ENCODE results near the gene COL6A2.
"Not testable (repeated sequence)": the region's sequence is repeated elsewhere in the genome, so short reads cannot be mapped to it uniquely, and the experiment has no call there.

COL6A2 gene

DNA sequence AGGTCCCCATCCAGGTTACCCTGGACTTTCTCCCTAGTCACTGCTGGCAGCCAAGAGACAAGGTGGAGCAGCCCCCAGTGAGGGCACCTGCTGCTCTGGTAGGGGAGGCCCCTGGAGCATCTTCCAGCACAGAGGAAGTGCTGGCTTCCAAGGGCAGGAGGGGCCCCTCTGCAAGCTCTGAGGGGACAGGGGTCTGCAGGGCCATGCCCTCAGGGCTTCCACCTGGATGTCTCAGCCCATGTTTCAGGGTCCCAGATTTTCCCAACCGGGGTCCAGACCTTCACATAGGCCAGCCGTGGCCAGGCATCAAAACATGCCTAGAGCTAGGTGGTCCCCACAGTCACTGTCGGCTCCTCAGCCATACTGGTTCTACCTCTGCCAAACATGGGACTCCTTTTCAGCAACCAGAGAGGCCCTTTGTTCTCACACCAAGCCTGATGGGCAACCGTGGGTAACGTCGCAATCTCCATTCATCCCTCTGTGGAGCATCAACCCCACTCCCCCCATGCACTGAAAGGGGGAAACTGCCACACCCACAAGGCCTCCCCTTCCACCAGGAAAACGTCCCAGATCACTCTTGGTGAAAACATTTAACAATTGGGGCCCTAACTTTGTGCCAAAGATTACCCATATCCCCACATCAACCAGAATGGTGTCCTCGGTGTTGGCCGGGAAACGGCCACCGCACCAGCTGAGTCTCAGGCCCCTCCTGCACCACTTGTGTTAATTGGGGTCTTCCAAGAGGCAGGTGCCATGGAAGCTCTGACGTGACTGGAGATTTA lies 1.9 kb upstream of the COL6A2 start:
- no peak for DNase-seq

DNA sequence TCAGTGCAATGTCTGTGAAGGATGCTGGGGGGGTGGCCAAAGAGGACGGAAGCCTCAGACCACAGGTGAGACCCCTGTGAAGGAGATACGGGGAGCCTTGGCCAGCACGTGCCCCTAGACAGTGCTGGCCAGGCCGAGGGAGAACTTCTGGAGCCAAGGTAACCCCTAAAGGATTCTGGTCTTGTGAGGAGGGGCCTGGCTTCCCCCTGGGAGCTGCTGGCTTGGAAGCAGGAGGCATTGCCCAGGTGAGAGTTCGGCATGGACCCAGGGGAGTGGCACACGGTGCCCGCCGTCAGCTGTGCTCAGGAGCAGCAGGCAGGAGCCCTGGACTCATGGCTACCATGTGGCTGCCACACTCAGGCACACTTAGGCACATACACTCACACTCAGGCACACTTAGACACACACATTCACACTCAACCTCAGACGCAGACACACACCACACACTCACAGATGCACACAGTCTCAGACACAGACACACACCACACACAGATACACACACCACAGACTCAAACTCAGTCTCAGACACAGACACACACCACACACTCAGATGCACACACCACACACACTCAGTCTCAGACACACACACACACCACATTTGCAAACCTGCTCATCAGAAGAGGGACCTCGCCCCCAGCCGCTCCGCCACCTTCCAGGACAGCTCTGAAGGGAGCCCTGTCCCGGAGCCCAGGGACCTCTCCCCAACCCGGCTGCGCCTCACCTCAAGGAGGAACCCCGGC lies 1.1 kb upstream of the COL6A2 start:
- DNase-seq = no peak

DNA sequence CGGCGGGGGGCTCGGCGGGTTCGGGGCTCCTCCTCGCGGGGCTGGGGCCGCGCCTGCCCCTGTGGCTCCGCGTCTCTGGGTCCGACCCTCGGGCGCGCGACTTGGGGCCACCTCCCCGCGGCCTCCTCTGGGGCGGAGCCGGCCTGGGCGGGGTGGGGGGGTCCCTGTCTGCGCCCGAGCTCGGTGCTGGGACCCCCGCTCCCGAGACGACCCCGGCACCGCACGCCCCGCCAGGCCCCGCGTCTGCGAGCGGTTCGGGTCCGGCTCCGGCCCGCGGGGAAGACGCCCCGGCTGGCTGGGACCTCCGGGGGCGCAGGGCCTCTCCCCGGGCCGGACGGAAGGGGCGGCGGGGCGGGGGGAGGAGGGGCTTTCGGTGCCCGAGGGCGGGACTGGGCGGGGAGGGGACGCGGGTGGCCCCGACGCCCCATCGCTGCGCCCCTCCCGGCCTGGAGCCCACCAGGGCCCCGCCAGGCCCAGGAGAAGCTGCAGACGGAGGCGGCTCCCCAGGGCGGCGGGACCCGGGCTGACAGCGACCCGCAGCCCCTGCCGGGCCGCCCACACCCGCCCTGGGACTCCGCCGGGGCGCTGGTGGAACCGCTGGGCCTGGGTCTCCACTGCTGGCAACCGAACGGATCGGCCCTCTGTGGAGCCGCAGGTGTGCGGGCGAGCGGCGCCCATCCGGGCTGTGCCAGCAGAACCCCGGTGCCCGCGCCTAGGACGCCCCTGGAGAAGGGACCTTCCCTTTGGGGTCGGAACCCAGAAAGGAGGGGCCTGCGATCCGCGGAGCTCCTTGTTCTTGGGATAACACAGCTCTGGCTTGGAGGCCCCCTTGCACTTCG lies 610 bp downstream of the COL6A2 start:
- DNase-seq = no peak

DNA sequence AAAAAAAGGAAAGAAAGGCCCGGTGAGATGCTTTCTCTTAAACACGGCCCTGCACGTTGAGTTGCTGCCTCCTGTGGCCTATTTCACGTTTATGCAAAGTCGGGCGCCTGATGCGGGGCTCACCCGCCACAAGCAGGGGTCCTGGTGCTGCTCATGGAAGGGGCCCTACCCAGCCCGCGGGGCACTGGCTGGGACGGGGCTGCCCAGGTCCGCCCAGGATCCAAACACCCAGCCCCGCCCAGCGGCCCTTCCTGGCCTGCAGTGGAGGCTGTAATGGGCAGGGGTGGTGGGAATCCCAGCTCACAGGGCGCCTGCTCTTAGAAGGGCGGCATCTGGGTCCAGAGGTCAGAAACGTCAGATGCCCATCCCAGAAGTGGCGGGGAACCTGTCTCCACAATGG lies 1.6 kb downstream of the COL6A2 start:
- no peak for DNase-seq

DNA sequence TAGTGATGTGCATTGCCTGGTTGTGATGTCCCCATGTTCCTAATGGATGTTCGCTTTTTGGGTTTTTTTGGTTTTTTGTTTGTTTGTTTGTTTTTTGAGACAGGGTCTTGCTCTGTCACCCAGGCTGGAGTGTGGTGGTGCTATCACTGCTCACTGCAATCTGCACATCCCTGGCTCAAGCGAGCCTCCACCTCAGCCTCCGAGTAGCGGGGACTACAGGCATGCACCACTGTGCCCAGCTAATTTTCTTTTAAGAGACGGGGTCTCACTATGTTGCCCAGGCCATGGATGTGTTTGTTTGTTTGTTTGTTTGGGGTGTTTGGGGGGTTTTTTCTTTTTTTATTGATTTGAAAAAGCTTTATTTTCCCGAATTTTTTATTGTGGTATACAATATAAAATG lies 2.1 kb downstream of the COL6A2 start:
- DNase-seq = no peak

GRCh38 chr21:46100426-46100825 lies 2.5 kb downstream of the COL6A2 start:
- DNase-seq = no peak

DNA sequence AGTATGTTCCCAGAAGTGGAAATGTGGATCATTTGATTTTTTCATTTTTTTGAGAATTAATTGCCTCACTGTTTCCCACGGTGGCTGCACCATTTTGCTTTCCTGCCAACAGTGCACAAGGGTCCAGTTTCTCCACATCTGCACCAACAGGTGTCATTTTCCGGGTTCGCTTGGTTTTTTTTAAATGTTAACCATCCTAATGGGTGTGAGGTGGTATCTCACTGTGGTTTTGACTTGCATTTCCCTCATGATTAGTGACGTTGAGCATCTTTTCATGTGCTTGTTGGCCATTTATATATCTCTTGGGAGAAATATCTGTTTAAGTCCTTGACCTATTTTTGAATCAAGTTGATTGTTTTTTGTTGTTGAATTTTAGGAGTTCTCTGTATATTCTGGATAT lies 3.0 kb downstream of the COL6A2 start:
- no peak for DNase-seq

GRCh38 chr21:46104104-46104503 lies 6.2 kb downstream of the COL6A2 start:
- no peak for DNase-seq

- DNase-seq = not testable (repeated sequence)
Observed at GRCh38 chr21:46107376-46107775, 9.5 kb downstream of the COL6A2 start.

- DNase-seq = no peak
Observed at GRCh38 chr21:46108827-46109312, 11.0 kb downstream of the COL6A2 start.

GRCh38 chr21:46109313-46110221 lies 11.7 kb downstream of the COL6A2 start:
- DNase-seq = no peak

GRCh38 chr21:46110499-46111192 lies 12.7 kb downstream of the COL6A2 start:
- DNase-seq = no peak

DNA sequence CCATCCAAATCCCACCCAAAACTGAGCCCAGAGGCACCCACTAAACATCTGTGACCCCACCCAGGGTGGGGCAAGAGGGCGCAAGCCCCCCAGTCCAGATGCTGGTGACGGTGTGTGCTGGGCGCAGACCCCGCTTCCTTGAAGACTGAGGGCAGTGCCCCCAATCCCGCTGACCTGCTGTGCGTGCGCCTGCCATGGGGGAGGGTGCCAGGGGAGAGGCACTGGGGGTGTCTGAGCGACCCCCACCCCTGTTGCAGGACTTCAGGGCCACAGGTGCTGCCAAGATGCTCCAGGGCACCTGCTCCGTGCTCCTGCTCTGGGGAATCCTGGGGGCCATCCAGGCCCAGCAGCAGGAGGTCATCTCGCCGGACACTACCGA lies 13.3 kb downstream of the COL6A2 start:
- no peak for DNase-seq

DNA sequence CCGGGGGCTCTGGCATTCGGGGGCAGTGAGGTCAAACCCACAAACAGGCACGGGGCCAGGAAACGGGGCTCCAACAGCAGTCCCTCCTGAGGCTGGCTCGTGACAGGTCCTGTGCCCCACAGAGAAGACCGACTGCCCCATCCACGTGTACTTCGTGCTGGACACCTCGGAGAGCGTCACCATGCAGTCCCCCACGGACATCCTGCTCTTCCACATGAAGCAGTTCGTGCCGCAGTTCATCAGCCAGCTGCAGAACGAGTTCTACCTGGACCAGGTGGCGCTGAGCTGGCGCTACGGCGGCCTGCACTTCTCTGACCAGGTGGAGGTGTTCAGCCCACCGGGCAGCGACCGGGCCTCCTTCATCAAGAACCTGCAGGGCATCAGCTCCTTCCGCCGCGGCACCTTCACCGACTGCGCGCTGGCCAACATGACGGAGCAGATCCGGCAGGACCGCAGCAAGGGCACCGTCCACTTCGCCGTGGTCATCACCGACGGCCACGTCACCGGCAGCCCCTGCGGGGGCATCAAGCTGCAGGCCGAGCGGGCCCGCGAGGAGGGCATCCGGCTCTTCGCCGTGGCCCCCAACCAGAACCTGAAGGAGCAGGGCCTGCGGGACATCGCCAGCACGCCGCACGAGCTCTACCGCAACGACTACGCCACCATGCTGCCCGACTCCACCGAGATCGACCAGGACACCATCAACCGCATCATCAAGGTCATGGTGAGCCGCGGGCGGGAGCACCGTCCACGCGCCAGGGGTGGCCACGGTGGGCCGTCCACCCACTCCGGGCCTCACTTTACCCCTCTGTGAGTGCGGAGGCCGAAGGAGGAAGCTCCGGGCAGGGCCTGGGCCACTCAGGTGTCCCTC lies 14.2 kb downstream of the COL6A2 start:
- no peak for DNase-seq

GRCh38 chr21:46112725-46113215 lies 14.9 kb downstream of the COL6A2 start:
- no peak for DNase-seq

- DNase-seq = no peak
Observed at GRCh38 chr21:46113497-46114176, 15.7 kb downstream of the COL6A2 start.

DNA sequence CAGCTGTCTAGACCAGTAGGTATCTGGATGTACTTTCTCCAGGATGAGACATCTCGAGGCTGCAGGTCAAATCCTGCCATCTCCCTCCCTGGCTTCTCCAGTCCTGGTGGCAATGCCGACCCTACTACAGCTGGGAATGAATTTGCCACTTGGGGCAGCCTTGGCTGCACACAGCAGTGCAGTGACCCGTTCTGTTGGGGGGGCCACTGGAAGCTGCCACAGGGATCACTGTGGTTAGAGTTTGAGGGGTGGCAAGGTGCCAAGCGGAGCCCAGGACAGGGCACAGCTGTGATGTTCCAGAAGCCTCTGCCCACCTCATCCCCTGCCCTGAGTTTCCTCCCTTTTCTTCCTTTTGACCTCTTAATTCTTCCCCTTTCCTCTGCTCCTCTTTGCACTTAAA lies 17.1 kb downstream of the COL6A2 start:
- DNase-seq = peak; percentile 1

DNA sequence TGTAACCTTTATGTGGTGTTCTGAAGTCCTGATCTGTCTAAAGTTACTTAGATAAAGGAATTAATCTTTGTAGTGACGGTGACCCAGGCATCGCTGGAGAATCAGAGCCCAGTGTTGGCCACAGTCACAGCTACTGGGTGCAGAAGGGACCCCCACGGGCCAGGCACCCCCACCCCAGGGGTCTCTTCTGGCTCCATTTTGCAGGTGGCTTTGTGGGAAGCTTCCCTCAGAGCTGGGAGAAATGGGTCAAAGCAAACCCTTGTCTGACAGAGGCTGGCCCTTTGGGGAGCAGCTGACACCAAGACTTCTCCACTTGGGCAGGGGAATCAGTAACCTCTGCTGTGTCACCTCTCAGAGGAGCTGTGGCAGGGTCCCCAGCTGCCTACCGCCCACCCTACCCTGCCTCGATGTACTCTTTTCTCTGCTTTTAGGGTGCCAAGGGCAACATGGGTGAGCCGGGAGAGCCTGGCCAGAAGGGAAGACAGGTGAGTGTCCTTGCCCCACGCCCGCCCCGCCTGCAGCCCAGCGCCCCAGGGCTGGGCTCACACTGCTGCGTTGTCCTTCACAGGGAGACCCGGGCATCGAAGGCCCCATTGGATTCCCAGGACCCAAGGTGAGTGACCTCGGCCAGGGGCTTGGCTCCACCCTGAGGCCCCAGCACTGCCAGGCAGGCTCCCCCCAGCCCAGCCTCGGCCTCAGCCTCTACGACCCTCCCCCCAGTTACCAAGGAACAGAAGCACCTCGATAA lies 17.7 kb downstream of the COL6A2 start:
- no peak for DNase-seq

DNA sequence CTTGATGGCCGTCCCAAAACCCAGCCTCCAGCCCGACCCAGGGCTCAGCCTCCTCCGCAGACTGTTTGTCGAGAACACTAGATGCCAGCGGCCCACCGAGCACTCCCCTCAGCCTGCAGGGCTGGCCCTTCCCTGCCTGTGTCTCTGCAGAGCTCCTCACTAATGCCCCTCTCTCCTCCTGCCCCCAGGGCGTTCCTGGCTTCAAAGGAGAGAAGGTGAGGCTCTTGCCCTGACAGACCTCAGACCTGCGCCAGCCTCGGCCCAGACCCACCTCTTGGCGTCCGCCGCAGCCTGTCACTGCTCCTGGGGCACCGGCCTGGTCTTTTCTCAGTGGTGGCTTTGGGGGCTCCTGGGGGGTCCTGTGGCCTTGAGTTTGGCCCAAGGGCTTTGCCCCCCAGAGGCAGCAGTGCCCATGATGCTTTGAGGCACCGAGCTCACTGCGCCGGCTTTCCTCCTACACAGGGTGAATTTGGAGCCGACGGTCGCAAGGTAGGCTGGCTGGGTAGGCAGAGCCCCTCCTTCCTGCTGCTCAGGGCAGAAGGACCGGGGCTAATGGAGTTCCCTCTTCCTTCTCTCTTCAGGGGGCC lies 18.4 kb downstream of the COL6A2 start:
- DNase-seq = no peak
